ENCODE measurements around the gene CNIH3.
"Not testable (repeated sequence)": the region's sequence is repeated elsewhere in the genome, so short reads cannot be mapped to it uniquely, and the experiment has no call there.

CNIH3 gene

DNA sequence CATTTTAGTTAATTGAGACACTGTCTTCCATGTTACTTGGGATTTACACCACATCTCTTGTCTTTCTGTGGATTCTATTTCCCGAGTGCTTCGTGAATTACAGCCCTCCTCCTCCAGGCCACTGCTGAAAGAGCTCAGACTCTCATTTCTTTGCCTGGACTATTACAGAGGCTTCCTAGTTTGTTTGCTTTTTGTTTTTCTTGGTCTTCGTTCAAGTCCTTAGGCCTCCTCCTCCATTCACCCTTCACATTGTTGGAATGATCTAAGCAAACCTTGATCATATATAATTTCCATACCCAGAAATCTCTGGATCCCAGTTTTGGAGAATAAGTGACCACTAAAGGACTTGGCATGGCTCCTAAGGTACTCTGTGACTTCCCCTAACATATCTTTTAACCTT, 94.1 kb downstream of the CNIH3 start:
- H3K4me3 ChIP-seq (ENCODE audit: low read depth, low read length), result no peak overlapping the region
- TF ChIP-seq MYC (IDR thresholded peaks at IDR 0.05; ENCODE audit: low read depth, low read length) (no peak), POLR2A (IDR thresholded peaks at IDR 0.05; ENCODE audit: extremely low read depth, insufficient read length) (no peak), CTCF (IDR thresholded peaks at IDR 0.05; ENCODE audit: low read depth, low read length) (no peak)
- TF ChIP-seq, protein P1, sequence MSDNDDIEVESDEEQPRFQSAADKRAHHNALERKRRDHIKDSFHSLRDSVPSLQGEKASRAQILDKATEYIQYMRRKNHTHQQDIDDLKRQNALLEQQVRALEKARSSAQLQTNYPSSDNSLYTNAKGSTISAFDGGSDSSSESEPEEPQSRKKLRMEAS (IDR thresholded peaks at IDR 0.05; ENCODE audit: low read depth, low read length), result no peak
- DNase-seq (ENCODE audit: low read depth), result no peak

- not testable (repeated sequence) for DNase-seq (ENCODE audit: low read depth); H3K4me3 ChIP-seq (ENCODE audit: low read depth, low read length)
Measured at GRCh38 chr1:224711231-224711756, 95.2 kb downstream of the CNIH3 start.

GRCh38 chr1:224711876-224712275, 95.8 kb downstream of the CNIH3 start:
- TF ChIP-seq MYC (IDR thresholded peaks at IDR 0.05; ENCODE audit: low read depth, low read length) (no peak), POLR2A (IDR thresholded peaks at IDR 0.05; ENCODE audit: extremely low read depth, insufficient read length) (no peak), CTCF (IDR thresholded peaks at IDR 0.05; ENCODE audit: low read depth, low read length) (no peak)
- TF ChIP-seq, protein P1 (IDR thresholded peaks at IDR 0.05; ENCODE audit: low read depth, low read length), result no peak
- H3K4me3 ChIP-seq (ENCODE audit: low read depth, low read length), result no peak overlapping the region
- DNase-seq (ENCODE audit: low read depth), result no peak

DNA sequence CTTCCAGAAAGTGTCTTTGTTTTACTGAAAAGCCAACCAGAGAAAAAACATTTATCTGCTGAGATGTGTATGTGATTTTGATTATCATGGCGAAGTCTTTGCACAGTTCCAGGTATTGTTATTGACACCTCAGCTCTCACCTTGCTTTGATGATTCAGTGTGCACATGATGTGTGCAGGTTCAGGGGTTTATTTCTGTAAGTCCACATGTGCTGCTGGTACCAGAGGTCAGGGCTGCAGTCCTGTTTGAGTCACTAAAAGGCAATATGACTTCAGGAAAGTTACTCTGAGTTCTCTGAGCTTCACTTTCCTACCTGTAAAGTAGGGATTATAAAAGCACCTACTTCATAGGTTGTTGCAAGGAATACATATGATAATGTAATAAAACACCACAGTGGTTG, 97.1 kb downstream of the CNIH3 start:
- no peak for DNase-seq (ENCODE audit: low read depth)
- TF ChIP-seq CTCF (IDR thresholded peaks at IDR 0.05; ENCODE audit: low read depth, low read length), result no peak
- no peak for TF ChIP-seq MYC (IDR thresholded peaks at IDR 0.05; ENCODE audit: low read depth, low read length)
- TF ChIP-seq, protein P1 (IDR thresholded peaks at IDR 0.05; ENCODE audit: low read depth, low read length), result no peak
- no peak for TF ChIP-seq POLR2A (IDR thresholded peaks at IDR 0.05; ENCODE audit: extremely low read depth, insufficient read length)
- H3K4me3 ChIP-seq (ENCODE audit: low read depth, low read length), result no peak overlapping the region

DNA sequence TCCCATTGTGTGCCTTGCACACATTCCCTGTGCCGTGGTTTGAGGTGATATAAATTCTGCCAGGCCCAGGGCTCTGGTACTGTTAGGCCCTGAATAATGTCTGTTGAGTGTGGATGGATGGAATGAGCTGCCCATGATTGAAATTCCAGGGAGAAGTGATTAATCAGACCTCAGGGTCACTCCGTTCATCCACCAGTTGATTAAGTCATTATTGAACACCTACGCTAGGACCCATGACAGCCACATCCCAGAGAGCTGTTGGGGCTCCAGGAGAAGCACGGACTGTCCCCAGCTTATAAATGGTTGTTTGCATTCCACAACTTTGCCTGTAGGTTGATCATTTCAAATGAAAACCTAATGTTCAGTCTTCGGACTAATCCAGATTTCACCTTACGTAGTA, 98.4 kb downstream of the CNIH3 start:
- TF ChIP-seq CTCF (IDR thresholded peaks at IDR 0.05; ENCODE audit: low read depth, low read length), result no peak
- TF ChIP-seq, protein P1 (IDR thresholded peaks at IDR 0.05; ENCODE audit: low read depth, low read length), result no peak
- no peak for TF ChIP-seq MYC (IDR thresholded peaks at IDR 0.05; ENCODE audit: low read depth, low read length)
- TF ChIP-seq POLR2A (IDR thresholded peaks at IDR 0.05; ENCODE audit: extremely low read depth, insufficient read length), result no peak
- no peak for DNase-seq (ENCODE audit: low read depth)
- H3K4me3 ChIP-seq (ENCODE audit: low read depth, low read length), result no peak overlapping the region

DNA sequence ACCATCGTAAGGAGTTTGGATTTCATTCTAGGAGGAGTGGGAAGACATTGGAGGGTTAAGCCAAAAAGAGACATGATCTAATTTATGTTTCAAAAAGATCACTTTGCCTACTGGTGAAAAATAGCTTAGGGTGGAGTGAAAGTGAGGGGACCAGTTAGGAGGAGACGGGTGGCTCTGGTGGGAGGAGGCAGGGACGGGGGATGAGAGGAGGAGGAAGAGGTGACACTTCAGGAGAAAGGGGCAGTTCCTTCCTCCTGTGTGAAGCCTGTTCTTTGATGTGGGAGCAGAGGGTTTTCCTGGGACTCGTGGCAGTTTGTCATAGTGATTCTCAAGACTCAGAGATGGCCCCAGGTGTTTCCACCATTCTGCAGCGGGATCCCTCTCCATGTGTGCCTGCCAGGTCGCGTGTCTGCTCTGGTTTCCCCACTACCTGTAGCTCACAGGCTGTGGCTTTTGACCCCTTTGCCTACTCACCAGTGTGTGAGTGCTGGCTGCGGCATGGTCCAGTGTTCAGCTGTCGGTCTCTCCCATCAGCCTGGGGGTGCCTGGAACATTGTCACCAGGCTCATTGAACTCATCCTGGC, 102.4 kb downstream of the CNIH3 start:
- no peak for TF ChIP-seq CTCF (IDR thresholded peaks at IDR 0.05; ENCODE audit: low read depth, low read length)
- TF ChIP-seq MYC (IDR thresholded peaks at IDR 0.05; ENCODE audit: low read depth, low read length), result no peak
- TF ChIP-seq, protein P1 (IDR thresholded peaks at IDR 0.05; ENCODE audit: low read depth, low read length), result no peak
- TF ChIP-seq POLR2A (IDR thresholded peaks at IDR 0.05; ENCODE audit: extremely low read depth, insufficient read length), result no peak
- DNase-seq (ENCODE audit: low read depth), result no peak
- H3K4me3 ChIP-seq (ENCODE audit: low read depth, low read length), result no peak overlapping the region
